PC-9 (cell line): ENCODE results near the gene ST8SIA6. TPM values are rescaled to one million over a fixed set of nuclear protein-coding genes. Genes with fewer than 3 reads are reported as not detected.

Source experiments
- BruUV-seq: library from RNA; stranded (reverse); fragments of 400-500 nt; replicated peaks from 2 replicates; lab custom pipeline; 2021; lab: Mats Ljungman, UMichigan
- CTCF ChIA-PET: fragments of 300-600 bp; sonication (Branson Sonifier 250); formaldehyde crosslinking; loops from one replicate; lab custom pipeline; 2022; ENCODE audit warnings: antibody characterized with exemption; lab: Charles Lee
- POLR2A ChIA-PET: fragments of 300-600 bp; sonication (Branson Sonifier 250); formaldehyde crosslinking; loops from one replicate; lab custom pipeline; 2022; ENCODE audit warnings: antibody characterized with exemption; ENCODE audit not compliant: unreplicated experiment; lab: Charles Lee
- DNase-seq, 2 experiments: peaks; one replicate each; pipeline versions ENCODE4 v3.0.0 to v3.0.0-alpha.2; 2015 to 2022; ENCODE audit warnings: mixed read lengths in 1 of 2
- H2AFZ ChIP-seq: fragments of 200-600 bp; sonication (generic); 2 replicates; pipeline ENCODE4 v1.8.1; 2017; ENCODE audit warnings: antibody characterized with exemption
- H3F3A ChIP-seq: fragments of 200-600 bp; sonication (generic); 2 replicates; pipeline ENCODE4 v1.8.1; 2017; ENCODE audit warnings: antibody characterized with exemption, mild to moderate bottlenecking, low read depth; ENCODE audit not compliant: insufficient read depth
- H3K27ac ChIP-seq: fragments of 200-600 bp; sonication (generic); 2 replicates; pipeline ENCODE4 v1.6.1; 2016; ENCODE audit warnings: mixed run types
- H3K27me3 ChIP-seq: fragments of 200-600 bp; sonication (generic); 2 replicates; pipeline ENCODE4 v1.6.1; 2016; ENCODE audit warnings: low read depth, mixed run types; ENCODE audit not compliant: insufficient read depth
- H3K36me3 ChIP-seq: fragments of 200-600 bp; sonication (generic); 2 replicates; pipeline ENCODE4 v1.6.1; 2016; ENCODE audit warnings: low read depth, mixed run types
- H3K4me1 ChIP-seq: fragments of 200-600 bp; sonication (generic); replicated peaks from 2 replicates; pipeline ENCODE4 v1.6.1; 2016; ENCODE audit warnings: mixed run types; ENCODE audit not compliant: insufficient read depth
- H3K4me2 ChIP-seq: fragments of 200-600 bp; sonication (generic); 2 replicates; pipeline ENCODE4 v1.6.1; 2017; ENCODE audit warnings: mixed run types
- H3K4me3 ChIP-seq: fragments of 200-600 bp; sonication (generic); 2 replicates; pipeline ENCODE4 v1.6.1; 2016; ENCODE audit warnings: mixed run types
- H3K79me2 ChIP-seq: fragments of 200-600 bp; sonication (generic); 2 replicates; pipeline ENCODE4 v1.6.1; 2017; ENCODE audit warnings: low read depth, mixed run types
- H3K9me2 ChIP-seq: fragments of 200-600 bp; sonication (generic); 2 replicates; pipeline ENCODE4 v1.8.1; 2017; ENCODE audit warnings: mild to moderate bottlenecking; ENCODE audit not compliant: insufficient read depth
- H3K9me3 ChIP-seq: fragments of 200-600 bp; sonication (generic); 2 replicates; pipeline ENCODE4 v1.8.1; 2016; ENCODE audit warnings: low read depth; ENCODE audit not compliant: insufficient read depth
- H4K20me1 ChIP-seq: fragments of 200-600 bp; sonication (generic); 2 replicates; pipeline ENCODE4 v1.8.1; 2017; ENCODE audit not compliant: insufficient read depth
- EZH2 ChIP-seq: fragments of 200-600 bp; sonication (generic); IDR thresholded peaks from 2 replicates; pipeline ENCODE4 v1.8.0; 2017; ENCODE audit warnings: antibody characterized with exemption, low read depth
- intact Hi-C: fragments of 100-400 bp; cut with micrococcal nuclease; formaldehyde crosslinking; loops from one replicate; pipeline ENCODE4 v1.10.0; 2022; ENCODE audit not compliant: unreplicated experiment
- total RNA-seq: library from RNA; stranded (reverse); gene quantifications from 2 replicates; pipeline ENCODE4 v1.2.3, GENCODE V29; 2021
- TF ChIP-seq, protein P1 (sequence below): fragments of 200-600 bp; sonication (generic); conservative IDR thresholded peaks from 2 replicates; pipeline ENCODE4 v1.6.1; 2017; ENCODE audit warnings: mixed run types, antibody characterized with exemption, mild to moderate bottlenecking, moderate library complexity

ST8SIA6 gene
- total RNA-seq, 1 experiment from 2014 or later: 2.1 TPM

DNA sequence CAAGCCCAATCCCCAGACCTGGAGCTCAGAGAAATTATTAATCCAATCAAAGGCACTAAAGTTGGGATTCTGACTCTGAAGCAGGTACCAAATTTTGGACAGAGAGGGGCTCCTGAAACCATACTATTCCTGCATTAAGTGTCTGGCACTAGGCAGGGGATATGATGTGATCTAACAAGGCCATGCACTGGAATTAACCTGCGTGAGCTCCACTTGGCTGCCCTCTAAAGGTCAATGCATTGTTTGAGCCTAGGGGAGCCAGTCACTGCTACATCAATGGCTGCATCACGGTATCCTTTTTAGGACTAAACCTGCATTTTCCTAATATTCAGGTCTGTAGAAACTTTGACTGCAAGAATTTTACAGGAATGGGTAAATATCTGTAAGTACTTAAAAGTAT lies 42.1 kb downstream of the ST8SIA6 start:
- Histone ChIP-seq H4K20me1 (no peaks in the 10 kb centered on the region), H3K9me2 (no peaks in the 10 kb centered on the region; the same call in 1 of the 2 replicates), H3K4me1 (no peaks in the 10 kb centered on the region), H3K4me3 (no peak overlapping the region), H3K4me2 (no peak overlapping the region), H3K36me3 (no peaks in the 10 kb centered on the region), H3K27me3 (no peaks in the 10 kb centered on the region), H2AFZ (no peak overlapping the region), H3K9me3 (no peaks in the 10 kb centered on the region), H3K79me2 (no peaks in the 10 kb centered on the region), H3K27ac (no peak overlapping the region), H3F3A (no peaks in the 10 kb centered on the region)
- TF ChIP-seq, protein P1, sequence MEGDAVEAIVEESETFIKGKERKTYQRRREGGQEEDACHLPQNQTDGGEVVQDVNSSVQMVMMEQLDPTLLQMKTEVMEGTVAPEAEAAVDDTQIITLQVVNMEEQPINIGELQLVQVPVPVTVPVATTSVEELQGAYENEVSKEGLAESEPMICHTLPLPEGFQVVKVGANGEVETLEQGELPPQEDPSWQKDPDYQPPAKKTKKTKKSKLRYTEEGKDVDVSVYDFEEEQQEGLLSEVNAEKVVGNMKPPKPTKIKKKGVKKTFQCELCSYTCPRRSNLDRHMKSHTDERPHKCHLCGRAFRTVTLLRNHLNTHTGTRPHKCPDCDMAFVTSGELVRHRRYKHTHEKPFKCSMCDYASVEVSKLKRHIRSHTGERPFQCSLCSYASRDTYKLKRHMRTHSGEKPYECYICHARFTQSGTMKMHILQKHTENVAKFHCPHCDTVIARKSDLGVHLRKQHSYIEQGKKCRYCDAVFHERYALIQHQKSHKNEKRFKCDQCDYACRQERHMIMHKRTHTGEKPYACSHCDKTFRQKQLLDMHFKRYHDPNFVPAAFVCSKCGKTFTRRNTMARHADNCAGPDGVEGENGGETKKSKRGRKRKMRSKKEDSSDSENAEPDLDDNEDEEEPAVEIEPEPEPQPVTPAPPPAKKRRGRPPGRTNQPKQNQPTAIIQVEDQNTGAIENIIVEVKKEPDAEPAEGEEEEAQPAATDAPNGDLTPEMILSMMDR: 0 out of 2 replicates have a peak, but pooled peaks have one; percentile 10
- TF ChIP-seq EZH2: no peak
- no peak for DNase-seq
- intact Hi-C loops: no loop called here
- no TSS peak for BruUV-seq
- POLR2A ChIA-PET: no interaction called here
- CTCF ChIA-PET: interaction anchor here (0.5 kb wide), 1 partner anchor 34 kb away, joined by 14 read pairs; no protein-coding TSS in a partner anchor

DNA sequence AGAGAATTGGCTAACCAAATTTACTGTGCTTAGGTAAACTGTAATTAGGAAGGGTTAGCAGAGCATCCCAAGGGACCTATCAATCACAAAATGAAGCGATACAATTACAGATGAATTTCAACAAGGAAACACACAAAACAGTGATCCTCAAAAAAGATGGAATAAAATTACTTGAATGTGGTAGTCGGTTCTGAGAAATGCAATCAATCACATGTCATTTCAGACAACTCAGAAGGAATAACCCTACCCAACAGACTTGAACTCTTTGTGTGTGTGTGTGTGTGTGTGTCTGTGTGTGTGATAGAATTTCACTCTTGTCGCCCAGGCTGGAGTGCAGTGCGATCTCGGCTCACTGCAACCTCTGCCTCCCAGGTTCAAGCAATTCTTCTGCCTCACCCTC lies 43.5 kb downstream of the ST8SIA6 start:
- TF ChIP-seq EZH2: no peak
- TF ChIP-seq, protein P1: no peak
- Histone ChIP-seq H3K9me2 (no peaks in the 10 kb centered on the region; the same call in 1 of the 2 replicates), H3K4me2 (no peak overlapping the region), H3K4me1 (no peaks in the 10 kb centered on the region), H3K27ac (no peak overlapping the region), H4K20me1 (no peaks in the 10 kb centered on the region), H2AFZ (no peak overlapping the region), H3K36me3 (no peaks in the 10 kb centered on the region), H3K4me3 (no peak overlapping the region), H3F3A (no peaks in the 10 kb centered on the region), H3K79me2 (no peaks in the 10 kb centered on the region), H3K9me3 (no peaks in the 10 kb centered on the region), H3K27me3 (no peaks in the 10 kb centered on the region)
- intact Hi-C loops: no loop called here
- ChIA-PET CTCF (no interaction called here), POLR2A (no interaction called here)
- no TSS peak for BruUV-seq
- no peak for DNase-seq

DNA sequence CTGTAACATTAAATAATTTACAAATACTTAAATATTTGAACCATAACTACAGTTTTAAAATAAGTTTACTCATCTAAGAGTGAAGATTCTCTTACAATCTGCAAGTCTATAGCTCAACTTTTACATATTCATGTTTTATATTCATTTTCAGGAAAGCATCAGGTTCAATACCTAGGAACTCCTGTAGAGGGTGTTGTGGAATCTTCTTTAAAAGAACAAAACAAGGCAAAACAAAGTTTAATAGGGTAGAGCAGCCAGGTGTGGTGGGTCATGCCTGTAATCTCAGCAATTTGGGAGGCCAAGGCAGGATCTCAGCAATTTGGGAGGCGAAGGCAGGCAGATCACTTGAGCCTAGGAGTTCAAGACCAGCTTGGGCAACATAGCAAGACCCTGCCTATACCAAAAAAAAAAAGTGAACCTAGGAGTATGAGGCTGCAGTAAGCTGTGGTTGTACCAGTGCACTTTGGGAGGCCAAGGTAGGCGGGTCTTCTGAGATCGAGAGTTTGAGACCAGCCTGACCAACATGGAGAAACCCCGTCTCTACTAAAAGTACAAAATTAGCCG lies 45.1 kb downstream of the ST8SIA6 start:
- intact Hi-C loops: no loop called here
- ChIA-PET CTCF (interaction anchor here (0.6 kb wide), 2 partner anchors 14 to 177 kb away, joined by 6 to 9 read pairs; no protein-coding TSS in a partner anchor), POLR2A (interaction anchor here (0.6 to 0.7 kb wide), 5 partner anchors 20 to 580 kb away, joined by 3 to 9 read pairs (median 6); no protein-coding TSS in a partner anchor)
- H3K4me2 ChIP-seq: no peak overlapping the region
- H3K27ac ChIP-seq: no peak overlapping the region
- H3F3A ChIP-seq: no peaks in the 10 kb centered on the region
- no peaks in the 10 kb centered on the region for H4K20me1 ChIP-seq
- no peaks in the 10 kb centered on the region for H3K27me3 ChIP-seq
- TF ChIP-seq, protein P1: peak; percentile 62
- TF ChIP-seq EZH2: no peak
- H3K79me2 ChIP-seq: no peaks in the 10 kb centered on the region
- H3K36me3 ChIP-seq: no peaks in the 10 kb centered on the region
- DNase-seq: peak in 1 of 2 experiments; percentile 2
- no peak overlapping the region for H3K4me3 ChIP-seq
- no peak overlapping the region for H2AFZ ChIP-seq
- BruUV-seq: no TSS peak
- no peaks in the 10 kb centered on the region for H3K9me3 ChIP-seq
- no peaks in the 10 kb centered on the region; the same call in 1 of the 2 replicates for H3K9me2 ChIP-seq
- H3K4me1 ChIP-seq: no peaks in the 10 kb centered on the region
